GM12878 (cell line): ENCODE measurements around the gene KEL. TPM values are rescaled to one million over a fixed set of nuclear protein-coding genes. Genes with fewer than 3 reads are reported as not detected.

Source experiments
- ATAC-seq: fragments of 200-7000 bp; cut with Tn5 transposase; 3 replicates; pipeline ENCODE4 v1.9.1; 2020; ENCODE audit warnings: mild to moderate bottlenecking, moderate library complexity
- Bru-seq: library from RNA; stranded (reverse); fragments of 400-500 nt; gene quantifications from one replicate; lab custom pipeline; 2021; lab: Mats Ljungman, UMichigan
- BruChase-seq, 2 experiments: library from RNA; stranded (reverse); fragments of 400-500 nt; gene quantifications; one replicate each; lab custom pipeline; 2021; lab: Mats Ljungman, UMichigan
- BruUV-seq: library from RNA; stranded (reverse); fragments of 400-500 nt; replicated peaks from 2 replicates; lab custom pipeline; 2021; lab: Mats Ljungman, UMichigan
- CTCF ChIA-PET: fragments of 300-600 bp; sonication (Branson Sonifier 250); formaldehyde crosslinking; extraction: SDS; loops from one replicate; lab custom pipeline; 2021; ENCODE audit warnings: inconsistent platforms; lab: Yijun Ruan, JAX
- POLR2A ChIA-PET: fragments of 350-600 bp; formaldehyde crosslinking; extraction: SDS; loops from one replicate; lab custom pipeline; 2021; ENCODE audit warnings: inconsistent platforms; lab: Charles Lee
- RAD21 ChIA-PET: fragments of 300-600 bp; sonication (Branson Sonifier 250); formaldehyde crosslinking; loops from one replicate; lab custom pipeline; 2023; ENCODE audit warnings: antibody characterized with exemption; ENCODE audit not compliant: unreplicated experiment; lab: Charles Lee
- SMC1A ChIA-PET: fragments of 300-600 bp; sonication (Branson Sonifier 250); formaldehyde crosslinking; loops from one replicate; lab custom pipeline; 2023; ENCODE audit not compliant: unreplicated experiment, uncharacterized antibody; lab: Charles Lee
- DNase-seq: peaks from one replicate; pipeline ENCODE4 v3.0.0-alpha.2; 2011; ENCODE audit warnings: low read depth, low spot score
- FAIRE-seq: peaks from 3 replicates; lab custom pipeline; 2011; peaks lifted over from hg19 to GRCh38; lab: Jason Lieb, UNC
- H2AFZ ChIP-seq: 2 replicates; pipeline ENCODE4 v1.6.0; 2011; ENCODE audit warnings: low read depth, low read length, control low read depth; ENCODE audit not compliant: control insufficient read depth
- H3K27ac ChIP-seq: 2 replicates; pipeline ENCODE4 v1.5.1; 2011; ENCODE audit warnings: control low read depth; ENCODE audit not compliant: control insufficient read depth, insufficient read depth
- H3K27me3 ChIP-seq, 2 experiments: replicated peaks in 1 of 2; 2 replicates each; pipeline versions ENCODE4 v1.6.0 to v1.6.1; 2011; ENCODE audit warnings: low read length in 1 of 2; ENCODE audit not compliant: control insufficient read depth in 2 of 2, insufficient read depth in 2 of 2
- H3K36me3 ChIP-seq, 2 experiments: 2 replicates each; pipeline ENCODE4 v1.5.1; 2011; ENCODE audit warnings: low read length in 1 of 2; ENCODE audit not compliant: control insufficient read depth in 2 of 2, insufficient read depth in 2 of 2
- H3K4me1 ChIP-seq: 2 replicates; pipeline ENCODE4 v1.6.1; 2011; ENCODE audit warnings: mild to moderate bottlenecking, low read length, moderate library complexity, mixed read lengths; ENCODE audit not compliant: control insufficient read depth, insufficient read depth
- H3K4me2 ChIP-seq: 2 replicates; pipeline ENCODE4 v1.6.0; 2011; ENCODE audit warnings: control low read depth; ENCODE audit not compliant: control insufficient read depth, insufficient read depth
- H3K4me3 ChIP-seq: fragments of 200-600 bp; sonication (generic); 2 replicates; pipeline ENCODE4 v1.5.1; 2016
- H3K79me2 ChIP-seq: 2 replicates; pipeline ENCODE4 v1.6.0; 2011; ENCODE audit warnings: low read length; ENCODE audit not compliant: control insufficient read depth, insufficient read depth
- H3K9ac ChIP-seq: 2 replicates; pipeline ENCODE4 v1.8.0; 2011; ENCODE audit warnings: low read length, control low read depth, mixed read lengths; ENCODE audit not compliant: control insufficient read depth, insufficient read depth
- H3K9me3 ChIP-seq: replicated peaks from 3 replicates; pipeline ENCODE4 v1.5.1; 2011; ENCODE audit warnings: mild to moderate bottlenecking, low read length; ENCODE audit not compliant: control insufficient read depth, insufficient read depth
- H4K20me1 ChIP-seq: 2 replicates; pipeline ENCODE4 v1.6.0; 2011; ENCODE audit not compliant: control insufficient read depth, insufficient read depth
- MYB ChIP-seq: fragments of 150-350 bp; IDR thresholded peaks from 2 replicates; pipeline ENCODE4 v1.6.1; 2014; ENCODE audit warnings: mild to moderate bottlenecking, low read depth, low read length, borderline replicate concordance
- RFX5 ChIP-seq: IDR thresholded peaks from 2 replicates; pipeline ENCODE4 v1.6.1; 2011; ENCODE audit warnings: low read depth, low read length, improper control_type of control experiment
- SMAD1 ChIP-seq: fragments of 450-650 bp; IDR thresholded peaks from 2 replicates; pipeline ENCODE4 v1.6.1; 2018; ENCODE audit warnings: mild to moderate bottlenecking, low read depth; ENCODE audit not compliant: partially characterized antibody
- ZNF24 ChIP-seq: fragments of 450-650 bp; IDR thresholded peaks from 2 replicates; pipeline ENCODE4 v1.6.1; 2017; ENCODE audit warnings: antibody characterized with exemption, mild to moderate bottlenecking
- ZSCAN29 ChIP-seq: fragments of 450-650 bp; IDR thresholded peaks from 2 replicates; pipeline ENCODE4 v1.6.1; 2017; ENCODE audit warnings: mild to moderate bottlenecking, moderate library complexity
- WGBS: methylation state at CpG from one replicate; pipeline ENCODE4 v1.1.6; 2016; ENCODE audit warnings: low lambda C conversion rate; ENCODE audit not compliant: insufficient replicate concordance, insufficient coverage; ENCODE audit errors: missing lambda C conversion rate; 5-methylcytosine and 5-hydroxymethylcytosine counted together
- in situ Hi-C: fragments of 300-500 bp; cut with MboI; formaldehyde crosslinking; loops from 9 replicates; pipeline ENCODE4 v1.14.3; 2018; ENCODE audit warnings: mixed read lengths
- intact Hi-C: fragments of 100-400 bp; cut with micrococcal nuclease; formaldehyde crosslinking; loops from one replicate; pipeline ENCODE4 v1.14.2; 2022; ENCODE audit not compliant: unreplicated experiment
- long read RNA-seq, 2 experiments: library from polyadenylated mRNA; unstranded; transcript quantifications; one replicate each; pipeline ENCODE4 v2.0.0, GENCODE V29; 2019 to 2020
- polyA minus RNA-seq, 3 experiments: library from RNA; depleted of rRNA, polyadenylated mRNA; stranded (reverse); fragments of >200 nt; gene quantifications; 2 replicates each; pipeline ENCODE4 v1.2.3, GENCODE V29; 2011
- polyA plus RNA-seq, 11 experiments: library from polyadenylated mRNA; depleted of rRNA in 4 of 11; unstranded in 6 of 11; stranded (reverse) in 5 of 11; fragments of >200 nt; fragmentation: Nextera tagmentation in 4 of 11; fragmentation: Illumina TruSeq in 1 of 11; extraction: Ambion mirVana in 4 of 11; extraction: Trizol in 1 of 11; gene quantifications; 1 replicate in 1 of 11; 2 replicates in 10 of 11; pipeline versions ENCODE4 v1.2.1 to v1.2.3, GENCODE V29; 2011 to 2016; ENCODE audit warnings: inconsistent platforms in 2 of 11, missing spikeins in 2 of 11, low read depth in 1 of 11
- total RNA-seq, 4 experiments: library from RNA; depleted of rRNA in 3 of 4; stranded (reverse); fragments of >200 nt in 3 of 4; fragmentation: Illumina TruSeq in 1 of 4; extraction: Trizol in 1 of 4; gene quantifications; 2 replicates each; pipeline versions ENCODE4 v1.2.1 to v1.2.3, GENCODE V29; 2013 to 2021
- TF ChIP-seq, protein P1 (sequence below): fragments of 450-650 bp; IDR thresholded peaks from 2 replicates; pipeline ENCODE4 v1.6.1; 2017; ENCODE audit warnings: antibody characterized with exemption, mild to moderate bottlenecking, moderate library complexity
- TF ChIP-seq, protein P2 (sequence below), 3 experiments: IDR thresholded peaks in 2 of 3; conservative IDR thresholded peaks in 1 of 3; 2 replicates each; pipeline ENCODE4 v1.5.1; 2011; ENCODE audit warnings: low read depth in 3 of 3, low read length in 3 of 3, mild to moderate bottlenecking in 3 of 3, control low read depth in 2 of 3, moderate library complexity in 2 of 3, inconsistent platforms in 1 of 3, mixed read lengths in 1 of 3; ENCODE audit not compliant: control insufficient read depth in 2 of 3, insufficient read depth in 1 of 3; ENCODE audit errors: extremely low read depth in 1 of 3

Gene KEL, protein sequence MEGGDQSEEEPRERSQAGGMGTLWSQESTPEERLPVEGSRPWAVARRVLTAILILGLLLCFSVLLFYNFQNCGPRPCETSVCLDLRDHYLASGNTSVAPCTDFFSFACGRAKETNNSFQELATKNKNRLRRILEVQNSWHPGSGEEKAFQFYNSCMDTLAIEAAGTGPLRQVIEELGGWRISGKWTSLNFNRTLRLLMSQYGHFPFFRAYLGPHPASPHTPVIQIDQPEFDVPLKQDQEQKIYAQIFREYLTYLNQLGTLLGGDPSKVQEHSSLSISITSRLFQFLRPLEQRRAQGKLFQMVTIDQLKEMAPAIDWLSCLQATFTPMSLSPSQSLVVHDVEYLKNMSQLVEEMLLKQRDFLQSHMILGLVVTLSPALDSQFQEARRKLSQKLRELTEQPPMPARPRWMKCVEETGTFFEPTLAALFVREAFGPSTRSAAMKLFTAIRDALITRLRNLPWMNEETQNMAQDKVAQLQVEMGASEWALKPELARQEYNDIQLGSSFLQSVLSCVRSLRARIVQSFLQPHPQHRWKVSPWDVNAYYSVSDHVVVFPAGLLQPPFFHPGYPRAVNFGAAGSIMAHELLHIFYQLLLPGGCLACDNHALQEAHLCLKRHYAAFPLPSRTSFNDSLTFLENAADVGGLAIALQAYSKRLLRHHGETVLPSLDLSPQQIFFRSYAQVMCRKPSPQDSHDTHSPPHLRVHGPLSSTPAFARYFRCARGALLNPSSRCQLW
- 6.7 and 9.0 TPM in 2 replicates for total RNA-seq (2013; cell fraction: nucleolus; rRNA removed)
- total RNA-seq (2014; rRNA removed) (0.05 TPM in 1 of 2 replicates, not detected in the other), total RNA-seq (2014; rRNA removed; fragmentation: Illumina TruSeq; extraction: Trizol) (0.14 and 0.31 TPM in 2 replicates), total RNA-seq (2021) (0.28 and 1.7 TPM in 2 replicates), polyA plus RNA-seq (2011; rRNA removed) (0.12 and 0.13 TPM in 2 replicates), polyA plus RNA-seq (2014; fragmentation: Illumina TruSeq; extraction: Trizol) (0.10 TPM in 1 of 2 replicates, not detected in the other), polyA plus RNA-seq (2014; fragmentation: Nextera tagmentation; extraction: Ambion mirVana) (under 1 TPM; 0.15 to 0.68 TPM), polyA plus RNA-seq (2014; rRNA removed) (0.05 and 0.18 TPM in 2 replicates), polyA plus RNA-seq (2016; fragmentation: Nextera tagmentation; extraction: Ambion mirVana) (under 1 TPM in 1 of 2 experiments, not detected in 1; 0.73 TPM), polyA minus RNA-seq (2011; rRNA and poly(A)+ RNA removed) (0.05 TPM in 1 of 2 replicates, not detected in the other), Bru-seq, nascent RNA (percentile 35 among the genes with signal in this experiment), BruChase-seq, experiment 1, labeled RNA remaining after a 6-hour chase (percentile 47 among the genes with signal in this experiment), BruChase-seq, experiment 2, labeled RNA remaining after a 2-hour chase (percentile 42 among the genes with signal in this experiment)
- not detected for polyA plus RNA-seq (2011; ENCODE audit: low read depth)
- 0.18 and 0.32 TPM in 2 replicates for polyA plus RNA-seq (2011; cell fraction: cytosol; rRNA removed)
- 0.91 and 1.2 TPM in 2 replicates for polyA plus RNA-seq (2011; cell fraction: nucleus; rRNA removed)
- 0.39 and 0.49 TPM in 2 replicates for polyA plus RNA-seq (2012)
- polyA minus RNA-seq (2011; cell fraction: cytosol; rRNA and poly(A)+ RNA removed), result not detected in 2 replicates
- 1.8 and 2.2 TPM in 2 replicates for polyA minus RNA-seq (2011; cell fraction: nucleus; rRNA and poly(A)+ RNA removed)
- long read RNA-seq, experiment 1, result 0 reads
- long read RNA-seq, experiment 2, result 0 reads

DNA sequence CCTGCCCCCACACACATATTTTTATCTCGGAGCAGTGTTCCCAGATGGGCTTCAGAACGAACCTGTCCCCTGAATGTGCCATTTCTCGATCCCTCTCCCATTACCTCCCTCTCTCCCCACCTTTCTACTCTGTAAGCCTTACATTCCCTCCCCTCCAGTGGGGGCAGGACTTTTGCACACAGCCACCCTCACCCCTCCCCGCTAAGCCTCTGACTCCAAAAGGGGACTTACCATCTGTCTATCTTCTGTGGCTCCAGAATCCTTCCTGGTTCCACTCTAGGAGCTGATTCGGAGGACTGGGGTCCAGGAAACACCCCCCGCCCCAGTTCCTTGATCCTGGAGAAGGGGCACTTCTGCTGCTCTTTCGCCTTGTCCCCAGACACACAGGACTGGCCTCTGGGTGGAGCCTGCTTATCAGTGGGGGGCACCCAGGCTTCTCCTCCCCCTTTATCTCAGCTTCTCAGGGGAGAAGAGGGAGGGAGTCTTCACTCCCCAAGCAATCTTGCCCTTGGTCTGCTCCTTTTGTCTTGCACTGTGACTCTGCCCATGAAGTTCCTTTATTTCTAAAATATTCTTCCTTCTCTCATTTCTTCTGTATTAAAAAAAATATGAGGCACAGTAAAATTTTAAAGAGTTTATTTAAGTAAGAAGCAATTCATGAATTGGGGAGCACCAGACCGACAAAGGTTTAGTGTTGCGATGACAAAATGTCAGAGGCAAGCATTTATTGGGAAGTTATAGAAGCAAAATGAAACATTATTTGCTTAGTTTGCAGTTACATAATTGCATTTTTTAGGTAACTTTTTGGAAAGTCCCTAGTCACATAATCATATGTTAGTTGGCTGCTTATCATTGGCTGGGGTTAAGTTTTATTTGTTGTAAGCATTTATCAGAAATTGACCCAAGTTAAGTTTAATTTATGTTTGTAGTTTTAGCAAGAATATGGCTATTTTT lies at the start of gene KEL:
KEL (minus strand) TSS at position 391 of the 954 bp plus-strand sequence; CDS start at position 234, 157 bp downstream.
- H3K9me3 ChIP-seq, result no peaks in the 10 kb centered on the region; the same call in 2 of the 3 replicates
- no peaks in the 10 kb centered on the region for H3K79me2 ChIP-seq
- BruUV-seq, result no TSS peak
- ChIA-PET SMC1A (no interaction called here), RAD21 (no interaction called here), CTCF (no interaction called here), POLR2A (no interaction called here)
- H3K4me2 ChIP-seq, result no peak within 1 kb of the TSS
- H3K36me3 ChIP-seq, result no peaks in the 10 kb centered on the region
- DNase-seq, result no peak
- no peak for ATAC-seq
- no peak for FAIRE-seq
- WGBS, result 34% methylated on average over 9 of the region's 9 CpGs
- no peaks in the 10 kb centered on the region; a peak in 3 of 4 replicates for H3K27me3 ChIP-seq
- intact Hi-C loops (no loop called here), in situ Hi-C loops (no loop called here)
- no peak within 1 kb of the TSS for H3K27ac ChIP-seq
- no peak within 1 kb of the TSS for H2AFZ ChIP-seq
- H3K9ac ChIP-seq, result no peak within 1 kb of the TSS
- H3K4me3 ChIP-seq, result no peak within 1 kb of the TSS
- no peaks in the 10 kb centered on the region for H4K20me1 ChIP-seq
- H3K4me1 ChIP-seq, result no peaks in the 10 kb centered on the region
- TF ChIP-seq SMAD1 (no peak), ZNF24 (no peak), MYB (no peak), ZSCAN29 (no peak), RFX5 (no peak)
- TF ChIP-seq, protein P1, sequence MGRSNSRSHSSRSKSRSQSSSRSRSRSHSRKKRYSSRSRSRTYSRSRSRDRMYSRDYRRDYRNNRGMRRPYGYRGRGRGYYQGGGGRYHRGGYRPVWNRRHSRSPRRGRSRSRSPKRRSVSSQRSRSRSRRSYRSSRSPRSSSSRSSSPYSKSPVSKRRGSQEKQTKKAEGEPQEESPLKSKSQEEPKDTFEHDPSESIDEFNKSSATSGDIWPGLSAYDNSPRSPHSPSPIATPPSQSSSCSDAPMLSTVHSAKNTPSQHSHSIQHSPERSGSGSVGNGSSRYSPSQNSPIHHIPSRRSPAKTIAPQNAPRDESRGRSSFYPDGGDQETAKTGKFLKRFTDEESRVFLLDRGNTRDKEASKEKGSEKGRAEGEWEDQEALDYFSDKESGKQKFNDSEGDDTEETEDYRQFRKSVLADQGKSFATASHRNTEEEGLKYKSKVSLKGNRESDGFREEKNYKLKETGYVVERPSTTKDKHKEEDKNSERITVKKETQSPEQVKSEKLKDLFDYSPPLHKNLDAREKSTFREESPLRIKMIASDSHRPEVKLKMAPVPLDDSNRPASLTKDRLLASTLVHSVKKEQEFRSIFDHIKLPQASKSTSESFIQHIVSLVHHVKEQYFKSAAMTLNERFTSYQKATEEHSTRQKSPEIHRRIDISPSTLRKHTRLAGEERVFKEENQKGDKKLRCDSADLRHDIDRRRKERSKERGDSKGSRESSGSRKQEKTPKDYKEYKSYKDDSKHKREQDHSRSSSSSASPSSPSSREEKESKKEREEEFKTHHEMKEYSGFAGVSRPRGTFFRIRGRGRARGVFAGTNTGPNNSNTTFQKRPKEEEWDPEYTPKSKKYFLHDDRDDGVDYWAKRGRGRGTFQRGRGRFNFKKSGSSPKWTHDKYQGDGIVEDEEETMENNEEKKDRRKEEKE, result no peak
- TF ChIP-seq, protein P2, sequence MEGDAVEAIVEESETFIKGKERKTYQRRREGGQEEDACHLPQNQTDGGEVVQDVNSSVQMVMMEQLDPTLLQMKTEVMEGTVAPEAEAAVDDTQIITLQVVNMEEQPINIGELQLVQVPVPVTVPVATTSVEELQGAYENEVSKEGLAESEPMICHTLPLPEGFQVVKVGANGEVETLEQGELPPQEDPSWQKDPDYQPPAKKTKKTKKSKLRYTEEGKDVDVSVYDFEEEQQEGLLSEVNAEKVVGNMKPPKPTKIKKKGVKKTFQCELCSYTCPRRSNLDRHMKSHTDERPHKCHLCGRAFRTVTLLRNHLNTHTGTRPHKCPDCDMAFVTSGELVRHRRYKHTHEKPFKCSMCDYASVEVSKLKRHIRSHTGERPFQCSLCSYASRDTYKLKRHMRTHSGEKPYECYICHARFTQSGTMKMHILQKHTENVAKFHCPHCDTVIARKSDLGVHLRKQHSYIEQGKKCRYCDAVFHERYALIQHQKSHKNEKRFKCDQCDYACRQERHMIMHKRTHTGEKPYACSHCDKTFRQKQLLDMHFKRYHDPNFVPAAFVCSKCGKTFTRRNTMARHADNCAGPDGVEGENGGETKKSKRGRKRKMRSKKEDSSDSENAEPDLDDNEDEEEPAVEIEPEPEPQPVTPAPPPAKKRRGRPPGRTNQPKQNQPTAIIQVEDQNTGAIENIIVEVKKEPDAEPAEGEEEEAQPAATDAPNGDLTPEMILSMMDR (IDR thresholded peaks at IDR 0.05 in 2 of 3, conservative IDR thresholded peaks at IDR 0.05 in 1 of 3; ENCODE audit: control insufficient read depth in 2 of 3, extremely low read depth in 1 of 3, insufficient read depth in 1 of 3, low read depth in 3 of 3, low read length in 3 of 3), result no peak
